HepG2 (cell line): ENCODE data around the gene NOL4L. TPM values are rescaled to one million over a fixed set of nuclear protein-coding genes. Genes with fewer than 3 reads are reported as not detected.

Experiments
- ATAC-seq: fragments of 200-7000 bp; cut with Tn5 transposase; 3 replicates; pipeline ENCODE4 v1.9.1; 2020; ENCODE audit warnings: mild to moderate bottlenecking, moderate library complexity
- BruUV-seq: library from RNA; stranded (reverse); fragments of 400-500 nt; replicated peaks from 2 replicates; lab custom pipeline; 2021; lab: Mats Ljungman, UMichigan
- CTCF ChIA-PET: fragments of 300-600 bp; formaldehyde crosslinking; extraction: SDS; loops from one replicate; lab custom pipeline; 2021; ENCODE audit warnings: low total read pairs, inconsistent platforms, low intra/inter-chr PET ratio; lab: Yijun Ruan, JAX
- POLR2A ChIA-PET: fragments of 350-600 bp; sonication (Branson Sonifier 250); formaldehyde crosslinking; loops from one replicate; lab custom pipeline; 2020; ENCODE audit warnings: antibody characterized with exemption, inconsistent platforms; lab: Yijun Ruan, JAX
- DNase-seq: peaks from one replicate; pipeline ENCODE4 v3.0.0-alpha.2; 2015; ENCODE audit warnings: low spot score
- FAIRE-seq: peaks from 3 replicates; lab custom pipeline; 2011; peaks lifted over from hg19 to GRCh38; lab: Jason Lieb, UNC
- H2AFZ ChIP-seq: one replicate; pipeline ENCODE4 v1.6.1; 2011; ENCODE audit warnings: low read length, inconsistent platforms
- H3K27ac ChIP-seq: fragments of 300-600 bp; 3 replicates; pipeline ENCODE4 v1.8.0; 2011; ENCODE audit warnings: mixed run types, mild to moderate bottlenecking, mixed read lengths, low read length, inconsistent platforms; ENCODE audit not compliant: insufficient read depth; ENCODE audit errors: extremely low read length
- H3K27me3 ChIP-seq, 2 experiments: fragments of 200-600 bp in 1 of 2; 2 replicates in 1 of 2; 3 replicates in 1 of 2; pipeline versions ENCODE4 v1.6.0 to v1.8.0; 2011; ENCODE audit warnings: low read length in 2 of 2, mild to moderate bottlenecking in 2 of 2, moderate library complexity in 2 of 2, inconsistent platforms in 1 of 2; ENCODE audit not compliant: insufficient read depth in 2 of 2, control insufficient read depth in 1 of 2
- H3K36me3 ChIP-seq, 2 experiments: fragments of 200-600 bp in 1 of 2; replicated peaks in 1 of 2; 2 replicates in 1 of 2; 3 replicates in 1 of 2; pipeline versions ENCODE4 v1.5.1 to v1.8.0; 2011; ENCODE audit warnings: low read length in 2 of 2, inconsistent platforms in 1 of 2; ENCODE audit not compliant: insufficient read depth in 2 of 2, control insufficient read depth in 1 of 2
- H3K4me1 ChIP-seq: 2 replicates; pipeline ENCODE4 v1.5.1; 2012; ENCODE audit warnings: low read length, inconsistent platforms; ENCODE audit not compliant: insufficient read depth
- H3K4me2 ChIP-seq: 2 replicates; pipeline ENCODE4 v1.6.0; 2011; ENCODE audit warnings: low read depth, low read length, inconsistent platforms
- H3K4me3 ChIP-seq, 3 experiments: fragments of 200-600 bp in 1 of 3; sonication (generic), shearing (Covaris generic) in 1 of 3; replicated peaks in 1 of 3; 2 replicates each; pipeline ENCODE4 v1.5.1; 2011 to 2016; ENCODE audit warnings: low read length in 3 of 3, inconsistent platforms in 2 of 3, low read depth in 2 of 3, mild to moderate bottlenecking in 2 of 3, control low read depth in 1 of 3, mixed read lengths in 1 of 3; ENCODE audit not compliant: insufficient read depth in 1 of 3
- H3K79me2 ChIP-seq: one replicate; pipeline ENCODE4 v1.6.1; 2011; ENCODE audit warnings: low read length, inconsistent platforms; ENCODE audit not compliant: insufficient read depth
- H3K9ac ChIP-seq: 2 replicates; pipeline ENCODE4 v1.6.0; 2011; ENCODE audit warnings: mild to moderate bottlenecking, low read depth, low read length, inconsistent platforms; ENCODE audit not compliant: insufficient read depth
- H3K9me3 ChIP-seq: 2 replicates; pipeline ENCODE4 v1.5.1; 2012; ENCODE audit warnings: mild to moderate bottlenecking, low read length
- H4K20me1 ChIP-seq: 2 replicates; pipeline ENCODE4 v1.6.0; 2011; ENCODE audit warnings: inconsistent platforms, mild to moderate bottlenecking, low read length, moderate library complexity; ENCODE audit not compliant: insufficient read depth
- GABPA ChIP-seq, 2 experiments: IDR thresholded peaks; 2 replicates each; pipeline ENCODE4 v1.6.1; 2011 to 2016; ENCODE audit warnings: low read depth in 2 of 2, low read length in 1 of 2, missing biosample characterization in 1 of 2, missing genetic modification characterization in 1 of 2
- HHEX ChIP-seq: IDR thresholded peaks from 2 replicates; pipeline ENCODE4 v1.6.1; 2016; ENCODE audit warnings: control low read depth
- HMG20B ChIP-seq: conservative IDR thresholded peaks from 2 replicates; pipeline ENCODE4 v1.6.1; 2016; ENCODE audit warnings: missing genetic modification reagents, missing compliant biosample characterization
- HNF4A ChIP-seq: sonication (generic); formaldehyde crosslinking; IDR thresholded peaks from 2 replicates; pipeline ENCODE4 v1.4.0; 2020; ENCODE audit warnings: missing genetic modification reagents
- MTF2 ChIP-seq: sonication (generic); formaldehyde crosslinking; IDR thresholded peaks from 2 replicates; pipeline ENCODE4 v1.5.0; 2020; ENCODE audit warnings: missing genetic modification reagents, borderline replicate concordance
- NR2F6 ChIP-seq, 2 experiments: IDR thresholded peaks; 2 replicates each; pipeline ENCODE4 v1.6.1; 2016; ENCODE audit warnings: antibody characterized with exemption in 1 of 2, mild to moderate bottlenecking in 1 of 2
- SIN3B ChIP-seq: fragments of 150-350 bp; IDR thresholded peaks from 2 replicates; pipeline ENCODE4 v1.6.1; 2014; ENCODE audit warnings: low read length
- SIX1 ChIP-seq: sonication (generic); formaldehyde crosslinking; IDR thresholded peaks from 2 replicates; pipeline ENCODE4 v1.4.0; 2020; ENCODE audit warnings: missing genetic modification reagents, borderline replicate concordance
- SIX4 ChIP-seq: sonication (generic); formaldehyde crosslinking; IDR thresholded peaks from 2 replicates; pipeline ENCODE4 v1.4.0; 2020; ENCODE audit warnings: missing genetic modification reagents
- ZBTB14 ChIP-seq: sonication (generic); formaldehyde crosslinking; IDR thresholded peaks from 2 replicates; pipeline ENCODE4 v1.4.0; 2020; ENCODE audit warnings: missing genetic modification reagents
- ZFP37 ChIP-seq: sonication (generic); formaldehyde crosslinking; IDR thresholded peaks from 2 replicates; pipeline ENCODE4 v1.4.0; 2020; ENCODE audit warnings: missing genetic modification reagents, borderline replicate concordance
- ZFP82 ChIP-seq: sonication (generic); formaldehyde crosslinking; IDR thresholded peaks from 2 replicates; pipeline ENCODE4 v1.5.1; 2020; ENCODE audit warnings: mild to moderate bottlenecking, missing genetic modification reagents, borderline replicate concordance
- ZNF230 ChIP-seq: sonication (generic); formaldehyde crosslinking; IDR thresholded peaks from 2 replicates; pipeline ENCODE4 v1.4.0; 2020; ENCODE audit warnings: mild to moderate bottlenecking, missing genetic modification reagents
- ZNF556 ChIP-seq: sonication (generic); formaldehyde crosslinking; IDR thresholded peaks from 2 replicates; pipeline ENCODE4 v1.4.0; 2020; ENCODE audit warnings: mild to moderate bottlenecking, missing genetic modification reagents, borderline replicate concordance
- ZNF720 ChIP-seq: sonication (generic); formaldehyde crosslinking; IDR thresholded peaks from 2 replicates; pipeline ENCODE4 v1.4.0; 2020; ENCODE audit warnings: missing genetic modification reagents
- WGBS: methylation state at CpG from one replicate; pipeline ENCODE4 v1.1.6; 2017; ENCODE audit warnings: low lambda C conversion rate; 5-methylcytosine and 5-hydroxymethylcytosine counted together
- in situ Hi-C: cut with HindIII; loops from 2 replicates; pipeline ENCODE4 v1.10.0; 2017; ENCODE audit warnings: low pct_unique_long_range_greater_than_20kb; ENCODE audit not compliant: extremely low pct_ligation_motif_present
- intact Hi-C: fragments of 100-400 bp; cut with micrococcal nuclease; formaldehyde crosslinking; loops from one replicate; pipeline ENCODE4 v1.10.0; 2022; ENCODE audit not compliant: unreplicated experiment
- polyA plus RNA-seq, 8 experiments: library from polyadenylated mRNA; depleted of rRNA in 3 of 8; stranded (reverse) in 7 of 8; unstranded in 1 of 8; fragments of >200 nt; fragmentation: Illumina TruSeq in 4 of 8; extraction: Trizol in 4 of 8; gene quantifications; 2 replicates each; pipeline versions ENCODE4 v1.2.1 to v1.2.3, GENCODE V29; 2011 to 2016; ENCODE audit warnings: low read depth in 4 of 8, missing spikeins in 1 of 8, mixed read lengths in 1 of 8; ENCODE audit not compliant: insufficient read depth in 1 of 8
- total RNA-seq, 5 experiments: library from RNA; depleted of rRNA; stranded (reverse); fragments of >200 nt; fragmentation: Illumina TruSeq; extraction: Trizol; gene quantifications; 2 replicates each; pipeline ENCODE4 v1.2.3, GENCODE V29; 2016; ENCODE audit warnings: low read depth in 1 of 5
- TF ChIP-seq, protein P1 (sequence below): IDR thresholded peaks from 2 replicates; pipeline ENCODE4 v1.6.1; 2016; ENCODE audit warnings: control low read depth

NOL4L gene
- total and polyA plus RNA-seq, 2 of the 13 experiments (the other 11 are each of a cell fraction or from before 2014, with no cell fraction given) = 16.6 to 35.4 TPM

- DNase-seq (peak; percentile 63), ATAC-seq (peak; percentile 4; the same call in 2 of the 3 replicates), FAIRE-seq (no peak)
- Histone ChIP-seq H3K9ac (no peak overlapping the region), H4K20me1 (peaks cover 8% of the 10 kb centered on the region), H3K79me2 (peaks cover 21% of the 10 kb centered on the region), H3K4me2 (peak overlapping the region; percentile 99), H3K27ac (peak overlapping the region; percentile 76), H2AFZ (no peak overlapping the region), H3K4me1 (peaks cover 34% of the 10 kb centered on the region), H3K27me3 (no peaks in the 10 kb centered on the region), H3K36me3 (peaks cover 0 to 3% of the 10 kb centered on the region in 2 experiments; a peak in 1 of 5 replicates), H3K9me3 (no peaks in the 10 kb centered on the region), H3K4me3 (peak overlapping the region in 1 of 3 experiments; percentile 83; a peak in 1 of 6 replicates)
- 24% methylated on average over 5 of the region's 5 CpGs for WGBS
- intact Hi-C loops = loop anchor here (1.0 to 2.0 kb wide), 2 partner anchors 16 to 49 kb away; no protein-coding TSS in a partner anchor
- ChIA-PET POLR2A (interaction anchor here (1.0 to 4.8 kb wide), 4 partner anchors 12 to 196 kb away, joined by 3 to 81 read pairs (median 6); no protein-coding TSS in a partner anchor), CTCF (interaction anchor here (0.8 to 2.4 kb wide), 3 partner anchors 16 to 48 kb away, joined by 3 to 16 read pairs (median 13); no protein-coding TSS in a partner anchor)
- no TSS peak for BruUV-seq
- in situ Hi-C loops = no loop called here
- TF ChIP-seq HHEX = peak; percentile 33; the same call in 1 of the 2 replicates
- no peak for TF ChIP-seq MTF2 (CRISPR knock-in tag)
- peak; percentile 50; the same call in 1 of the 2 replicates for TF ChIP-seq HMG20B (CRISPR knock-in tag)
- TF ChIP-seq ZNF556 (CRISPR knock-in tag) = no peak
- TF ChIP-seq, protein P1, sequence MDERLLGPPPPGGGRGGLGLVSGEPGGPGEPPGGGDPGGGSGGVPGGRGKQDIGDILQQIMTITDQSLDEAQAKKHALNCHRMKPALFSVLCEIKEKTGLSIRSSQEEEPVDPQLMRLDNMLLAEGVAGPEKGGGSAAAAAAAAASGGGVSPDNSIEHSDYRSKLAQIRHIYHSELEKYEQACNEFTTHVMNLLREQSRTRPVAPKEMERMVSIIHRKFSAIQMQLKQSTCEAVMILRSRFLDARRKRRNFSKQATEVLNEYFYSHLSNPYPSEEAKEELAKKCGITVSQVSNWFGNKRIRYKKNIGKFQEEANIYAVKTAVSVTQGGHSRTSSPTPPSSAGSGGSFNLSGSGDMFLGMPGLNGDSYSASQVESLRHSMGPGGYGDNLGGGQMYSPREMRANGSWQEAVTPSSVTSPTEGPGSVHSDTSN (CRISPR knock-in tag) = 0 out of 2 replicates have a peak, but pooled peaks have one; percentile 4
- peak; percentile 42; the same call in 1 of the 2 replicates for TF ChIP-seq SIX4 (CRISPR knock-in tag)
- TF ChIP-seq ZBTB14 (CRISPR knock-in tag) = 0 out of 2 replicates have a peak, but pooled peaks have one; percentile 31
- TF ChIP-seq SIN3B = no peak
- TF ChIP-seq ZNF230 (CRISPR knock-in tag) = no peak
- 0 out of 2 replicates have a peak, but pooled peaks have one; percentile 41 for TF ChIP-seq SIX1 (CRISPR knock-in tag)
- TF ChIP-seq NR2F6 (IDR thresholded peaks at IDR 0.05) = no peak; the same call in none of the 2 replicates
- TF ChIP-seq NR2F6 (CRISPR knock-in tag; IDR thresholded peaks at IDR 0.05) = peak; percentile 6; the same call in 1 of the 2 replicates
- TF ChIP-seq GABPA (IDR thresholded peaks at IDR 0.05; ENCODE audit: low read depth, low read length) = no peak
- TF ChIP-seq GABPA (CRISPR knock-in tag; IDR thresholded peaks at IDR 0.05; ENCODE audit: low read depth) = 0 out of 2 replicates have a peak, but pooled peaks have one; percentile 17
- TF ChIP-seq HNF4A (CRISPR knock-in tag) = peak; percentile 26; the same call in 1 of the 2 replicates
- TF ChIP-seq ZFP37 = 0 out of 2 replicates have a peak, but pooled peaks have one; percentile 17
- TF ChIP-seq ZNF720 = no peak
- TF ChIP-seq ZFP82 (CRISPR knock-in tag) = peak; percentile 75; the same call in 1 of the 2 replicates
These were observed 99.2 kb downstream of the NOL4L start for GRCh38 chr20:32485770-32486478.
